Measurements from ENCODE around the gene POMGNT1.

DNA sequence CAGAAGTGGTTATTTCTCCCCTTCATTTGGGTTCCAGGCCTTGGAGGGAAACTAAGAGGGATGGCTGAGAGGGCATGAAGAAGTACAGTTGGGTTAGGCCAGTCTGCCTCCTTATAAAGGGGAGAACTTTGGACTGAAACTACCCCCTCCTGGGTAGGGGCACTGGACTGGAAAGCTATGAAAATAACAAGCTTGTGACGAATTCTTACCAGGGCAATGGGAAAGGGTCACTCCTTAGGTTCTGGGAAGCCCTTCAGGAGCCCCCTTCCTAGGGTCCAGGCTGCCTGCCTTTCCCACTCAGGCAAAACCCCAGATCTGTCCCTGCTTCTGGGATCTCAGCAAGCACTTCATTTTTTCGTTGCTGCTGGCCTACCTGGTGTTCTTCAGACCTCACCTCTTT, 12.2 kb downstream of the POMGNT1 start:
- TF ChIP-seq, protein P1, sequence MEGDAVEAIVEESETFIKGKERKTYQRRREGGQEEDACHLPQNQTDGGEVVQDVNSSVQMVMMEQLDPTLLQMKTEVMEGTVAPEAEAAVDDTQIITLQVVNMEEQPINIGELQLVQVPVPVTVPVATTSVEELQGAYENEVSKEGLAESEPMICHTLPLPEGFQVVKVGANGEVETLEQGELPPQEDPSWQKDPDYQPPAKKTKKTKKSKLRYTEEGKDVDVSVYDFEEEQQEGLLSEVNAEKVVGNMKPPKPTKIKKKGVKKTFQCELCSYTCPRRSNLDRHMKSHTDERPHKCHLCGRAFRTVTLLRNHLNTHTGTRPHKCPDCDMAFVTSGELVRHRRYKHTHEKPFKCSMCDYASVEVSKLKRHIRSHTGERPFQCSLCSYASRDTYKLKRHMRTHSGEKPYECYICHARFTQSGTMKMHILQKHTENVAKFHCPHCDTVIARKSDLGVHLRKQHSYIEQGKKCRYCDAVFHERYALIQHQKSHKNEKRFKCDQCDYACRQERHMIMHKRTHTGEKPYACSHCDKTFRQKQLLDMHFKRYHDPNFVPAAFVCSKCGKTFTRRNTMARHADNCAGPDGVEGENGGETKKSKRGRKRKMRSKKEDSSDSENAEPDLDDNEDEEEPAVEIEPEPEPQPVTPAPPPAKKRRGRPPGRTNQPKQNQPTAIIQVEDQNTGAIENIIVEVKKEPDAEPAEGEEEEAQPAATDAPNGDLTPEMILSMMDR (IDR thresholded peaks at IDR 0.05), result no peak
- TF ChIP-seq EZH2 (IDR thresholded peaks at IDR 0.05) (no peak), EZH2phosphoT487 (IDR thresholded peaks at IDR 0.05) (no peak)
